Stomach (tissue), 9 donors: Measurements from ENCODE around the gene SGSH. TPM values are rescaled to one million over a fixed set of nuclear protein-coding genes. Genes with fewer than 3 reads are reported as not detected.

Experiments
- DNase-seq, 2 donors: peaks; one replicate each; pipeline versions ENCODE4 v3.0.0 to v3.0.0-alpha.2; 2013 to 2019
- H3K27ac ChIP-seq, 5 donors: fragments of 200-600 bp in 4 of 5; sonication (generic) in 4 of 5; one replicate each; pipeline ENCODE4 v1.5.1; 2013 to 2019; ENCODE audit warnings: mild to moderate bottlenecking in 1 of 5, moderate library complexity in 1 of 5
- H3K27me3 ChIP-seq, 3 donors: fragments of 200-600 bp; sonication (generic); one replicate each; pipeline ENCODE4 v1.5.1; 2017 to 2019; ENCODE audit warnings: mixed run types in 1 of 3
- H3K36me3 ChIP-seq, 4 donors: fragments of 200-600 bp; sonication (generic); 1 replicate in 3 of 4; 2 replicates in 1 of 4; pipeline ENCODE4 v1.5.1; 2016 to 2019
- H3K4me1 ChIP-seq, 4 donors: fragments of 200-600 bp; sonication (generic); one replicate each; pipeline ENCODE4 v1.5.1; 2016 to 2019
- H3K4me3 ChIP-seq, 4 donors: fragments of 200-600 bp; sonication (generic) in 3 of 4; one replicate each; pipeline ENCODE4 v1.5.1; 2016 to 2019; ENCODE audit warnings: mild to moderate bottlenecking in 1 of 4
- H3K9me3 ChIP-seq, 4 donors: fragments of 200-600 bp; sonication (generic); one replicate each; pipeline ENCODE4 v1.5.1; 2016 to 2019
- EP300 ChIP-seq: sonication (generic); formaldehyde crosslinking; IDR thresholded peaks from one replicate; pipeline ENCODE4 v1.6.1; 2017; ENCODE audit warnings: antibody characterized with exemption
- POLR2A ChIP-seq, 4 donors: fragments of 450-650 bp; IDR thresholded peaks; one replicate each; pipeline ENCODE4 v1.6.1; 2016; ENCODE audit warnings: antibody characterized with exemption in 4 of 4, control low read depth in 2 of 4, mild to moderate bottlenecking in 1 of 4, moderate library complexity in 1 of 4
- POLR2AphosphoS5 ChIP-seq, 3 donors: sonication (generic); formaldehyde crosslinking; IDR thresholded peaks; one replicate each; pipeline ENCODE4 v1.6.1; 2016; ENCODE audit warnings: antibody characterized with exemption in 3 of 3
- WGBS, 5 donors: extraction: QIAGEN DNeasy Blood & Tissue Kit in 3 of 5; methylation state at CpG; one replicate each; pipeline versions ENCODE4 v1.1.5 to v1.1.7; 2013 to 2018; 5-methylcytosine and 5-hydroxymethylcytosine counted together
- intact Hi-C: fragments of 100-400 bp; cut with DNase I; formaldehyde crosslinking; loops from one replicate; pipeline ENCODE4 v1.15.1; 2023; ENCODE audit warnings: low total_unique reads
- polyA plus RNA-seq, 3 donors: library from polyadenylated mRNA; stranded (reverse); fragments of 200-250 nt; gene quantifications; one replicate each; pipeline ENCODE4 v1.2.3, GENCODE V29; 2013
- total RNA-seq, 5 donors: library from RNA; depleted of rRNA; stranded (reverse); fragments of >200 nt; gene quantifications; one replicate each; pipeline versions ENCODE4 v1.1.0 to v1.2.3, GENCODE V29; 2014 to 2016
- TF ChIP-seq, protein P1 (sequence below), 7 experiments: fragments of 450-650 bp in 4 of 7; fragments of 200-600 bp in 3 of 7; sonication (generic) in 3 of 7; IDR thresholded peaks; one replicate each; pipeline ENCODE4 v1.5.1; 2016 to 2019; ENCODE audit warnings: antibody characterized with exemption in 7 of 7, control low read depth in 2 of 7, mild to moderate bottlenecking in 1 of 7
- donor health status: healthy with polysubstance abuse.
- donor health status: Bipolar disorder and iron deficiency.
- donor health status: healthy.

The SGSH gene
- total and polyA plus RNA-seq, 8 donors: 15.7 to 307 (median 41.5) TPM

DNA sequence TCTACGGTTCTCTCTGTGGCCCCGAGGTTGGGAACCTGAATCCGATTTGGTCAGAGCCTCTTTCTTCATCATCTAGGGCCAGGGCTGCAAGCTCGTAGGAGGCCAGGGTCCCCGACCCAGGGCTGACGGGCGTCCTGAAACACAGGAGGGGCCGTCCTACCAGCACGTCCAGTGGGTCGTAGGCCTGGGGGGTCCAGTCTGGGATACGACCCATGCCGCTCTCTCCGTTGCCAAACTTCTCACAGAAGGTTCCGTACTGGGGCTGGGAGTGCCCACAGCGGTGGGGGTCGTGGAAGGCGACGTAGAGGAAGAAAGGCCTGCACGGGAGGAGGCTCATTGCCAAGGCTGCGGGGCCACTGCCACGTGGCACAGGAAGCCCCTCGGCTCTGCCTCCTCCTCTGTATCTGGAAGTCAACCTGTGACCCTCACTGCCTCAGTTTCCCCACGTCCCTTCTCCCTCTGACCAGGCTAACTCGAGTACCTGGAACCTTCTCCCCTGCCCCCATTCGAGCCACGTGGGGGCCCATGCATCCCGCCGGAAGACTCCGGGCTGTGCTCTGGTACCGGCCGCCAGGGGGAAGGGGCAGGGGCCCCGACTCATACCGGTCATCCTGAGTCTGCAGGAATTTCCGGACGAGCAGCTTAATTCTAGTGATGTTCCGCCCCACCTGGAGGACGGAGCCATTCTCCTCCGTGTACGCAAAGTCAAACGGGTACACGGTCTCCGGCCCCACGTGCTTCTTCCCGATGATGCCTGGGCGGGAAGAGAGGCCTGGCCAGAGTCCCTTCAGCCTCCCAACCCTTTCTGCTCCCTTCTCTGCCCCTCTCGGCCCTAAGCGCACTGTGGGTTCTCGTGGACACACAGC lies 5.9 kb downstream of the SGSH start:
- peaks cover 9 to 24% (median 14%) of the 10 kb centered on the region in 4 donors for H3K4me1 ChIP-seq
- no peaks in the 10 kb centered on the region for H3K9me3 ChIP-seq
- no peak for DNase-seq
- H3K27me3 ChIP-seq: no peaks in the 10 kb centered on the region
- peaks cover 23 to 91% (median 87%) of the 10 kb centered on the region in 4 donors for H3K36me3 ChIP-seq
- WGBS, 5 donors: 92 to 95% (median 93%) methylated on average over 43 to 48 of the region's 48 CpGs
- no peak overlapping the region for H3K27ac ChIP-seq
- no peak overlapping the region for H3K4me3 ChIP-seq
- TF ChIP-seq POLR2A (IDR thresholded peaks at IDR 0.05) (no peak), EP300 (no peak), POLR2AphosphoS5 (IDR thresholded peaks at IDR 0.05) (no peak)
- TF ChIP-seq, protein P1, sequence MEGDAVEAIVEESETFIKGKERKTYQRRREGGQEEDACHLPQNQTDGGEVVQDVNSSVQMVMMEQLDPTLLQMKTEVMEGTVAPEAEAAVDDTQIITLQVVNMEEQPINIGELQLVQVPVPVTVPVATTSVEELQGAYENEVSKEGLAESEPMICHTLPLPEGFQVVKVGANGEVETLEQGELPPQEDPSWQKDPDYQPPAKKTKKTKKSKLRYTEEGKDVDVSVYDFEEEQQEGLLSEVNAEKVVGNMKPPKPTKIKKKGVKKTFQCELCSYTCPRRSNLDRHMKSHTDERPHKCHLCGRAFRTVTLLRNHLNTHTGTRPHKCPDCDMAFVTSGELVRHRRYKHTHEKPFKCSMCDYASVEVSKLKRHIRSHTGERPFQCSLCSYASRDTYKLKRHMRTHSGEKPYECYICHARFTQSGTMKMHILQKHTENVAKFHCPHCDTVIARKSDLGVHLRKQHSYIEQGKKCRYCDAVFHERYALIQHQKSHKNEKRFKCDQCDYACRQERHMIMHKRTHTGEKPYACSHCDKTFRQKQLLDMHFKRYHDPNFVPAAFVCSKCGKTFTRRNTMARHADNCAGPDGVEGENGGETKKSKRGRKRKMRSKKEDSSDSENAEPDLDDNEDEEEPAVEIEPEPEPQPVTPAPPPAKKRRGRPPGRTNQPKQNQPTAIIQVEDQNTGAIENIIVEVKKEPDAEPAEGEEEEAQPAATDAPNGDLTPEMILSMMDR (IDR thresholded peaks at IDR 0.05): no peak
- intact Hi-C loops: no loop called here

DNA sequence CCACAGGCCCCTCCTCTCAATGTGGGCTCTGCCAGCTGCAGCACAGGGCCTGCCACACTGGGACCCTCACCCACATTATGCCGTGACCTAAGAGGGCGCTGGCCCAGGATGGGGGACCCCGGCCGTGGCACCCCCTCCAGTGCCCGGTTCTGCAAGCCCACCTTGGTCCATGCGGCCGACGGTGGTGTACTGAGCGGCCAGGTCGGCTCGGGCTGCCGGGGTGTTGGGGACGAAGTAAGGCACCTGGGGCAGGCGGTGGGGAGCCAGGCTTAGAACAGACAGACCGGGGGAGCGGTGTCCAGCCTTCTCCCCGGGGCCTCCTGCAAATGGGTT lies 6.5 kb downstream of the SGSH start:
- Histone ChIP-seq H3K4me1 (peaks cover 4 to 18% (median 8%) of the 10 kb centered on the region in 4 donors), H3K4me3 (no peak overlapping the region), H3K27me3 (no peaks in the 10 kb centered on the region), H3K9me3 (no peaks in the 10 kb centered on the region), H3K27ac (no peak overlapping the region), H3K36me3 (peaks cover 23 to 97% (median 94%) of the 10 kb centered on the region in 4 donors)
- intact Hi-C loops: no loop called here
- DNase-seq: no peak
- TF ChIP-seq, protein P1 (IDR thresholded peaks at IDR 0.05): no peak
- no peak for TF ChIP-seq EP300
- no peak for TF ChIP-seq POLR2AphosphoS5 (IDR thresholded peaks at IDR 0.05)
- TF ChIP-seq POLR2A (IDR thresholded peaks at IDR 0.05): no peak
- WGBS, 5 donors: 94 to 98% (median 96%) methylated on average over 15 to 17 of the region's 17 CpGs

DNA sequence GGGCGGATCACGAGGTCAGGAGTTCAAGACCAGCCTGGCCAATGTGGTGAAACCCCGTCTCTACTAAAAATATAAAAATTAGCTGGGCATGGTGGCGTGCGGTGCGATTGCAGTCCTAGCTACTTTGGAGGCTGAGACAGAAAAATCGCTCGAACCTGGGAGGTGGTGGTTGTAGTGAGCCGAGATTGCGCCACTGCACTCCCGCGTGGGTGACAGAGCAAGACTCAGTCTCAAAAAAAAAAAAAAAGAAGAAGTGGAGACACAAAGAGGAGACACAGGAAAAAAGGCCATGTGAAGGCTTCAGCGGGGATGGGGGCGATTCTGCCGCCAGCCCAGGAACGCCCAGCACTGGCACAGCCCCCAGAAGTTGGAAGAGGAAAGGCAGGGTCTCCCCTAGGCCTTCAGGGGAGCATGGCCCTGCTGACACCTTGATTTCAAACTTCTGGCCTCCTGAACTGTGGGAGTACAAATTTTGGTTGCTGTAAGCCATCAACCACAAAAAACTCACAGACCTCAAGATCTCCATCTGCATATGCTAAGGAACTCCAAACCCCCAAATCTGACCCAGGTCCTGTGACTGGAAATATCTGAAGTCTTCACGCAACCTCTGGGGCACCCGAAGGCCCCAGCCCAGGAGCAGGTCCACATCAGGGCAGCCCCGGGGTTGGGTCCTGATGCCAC lies 7.0 kb downstream of the SGSH start:
- no peaks in the 10 kb centered on the region for H3K27me3 ChIP-seq
- intact Hi-C loops: no loop called here
- peaks cover 23 to 100% (median 99%) of the 10 kb centered on the region in 4 donors for H3K36me3 ChIP-seq
- DNase-seq: no peak
- WGBS, 5 donors: 83 to 87% (median 87%) methylated on average over 18 to 19 of the region's 19 CpGs
- H3K27ac ChIP-seq: no peak overlapping the region
- H3K4me1 ChIP-seq: peaks cover 0 to 12% (median 4%) of the 10 kb centered on the region in 4 donors
- no peaks in the 10 kb centered on the region for H3K9me3 ChIP-seq
- TF ChIP-seq EP300 (no peak), POLR2A (IDR thresholded peaks at IDR 0.05) (no peak), POLR2AphosphoS5 (IDR thresholded peaks at IDR 0.05) (no peak)
- TF ChIP-seq, protein P1 (IDR thresholded peaks at IDR 0.05): no peak
- H3K4me3 ChIP-seq: no peak overlapping the region

GRCh38 chr17:80212511-80212910 lies 7.6 kb downstream of the SGSH start:
- intact Hi-C loops: no loop called here
- H3K36me3 ChIP-seq: peaks cover 23 to 98% (median 97%) of the 10 kb centered on the region in 4 donors
- WGBS, 5 donors: 90 to 93% (median 92%) methylated on average over 12 of the region's 12 CpGs
- DNase-seq: no peak
- H3K27ac ChIP-seq: no peak overlapping the region
- H3K27me3 ChIP-seq: no peaks in the 10 kb centered on the region
- TF ChIP-seq, protein P1 (IDR thresholded peaks at IDR 0.05): no peak
- TF ChIP-seq POLR2A (IDR thresholded peaks at IDR 0.05) (no peak), POLR2AphosphoS5 (IDR thresholded peaks at IDR 0.05) (no peak), EP300 (no peak)
- H3K4me3 ChIP-seq: no peak overlapping the region
- H3K4me1 ChIP-seq: peaks cover 0 to 7% (median 0%) of the 10 kb centered on the region in 4 donors
- H3K9me3 ChIP-seq: no peaks in the 10 kb centered on the region
